ENCODE data around the gene ARHGAP6.

DNA sequence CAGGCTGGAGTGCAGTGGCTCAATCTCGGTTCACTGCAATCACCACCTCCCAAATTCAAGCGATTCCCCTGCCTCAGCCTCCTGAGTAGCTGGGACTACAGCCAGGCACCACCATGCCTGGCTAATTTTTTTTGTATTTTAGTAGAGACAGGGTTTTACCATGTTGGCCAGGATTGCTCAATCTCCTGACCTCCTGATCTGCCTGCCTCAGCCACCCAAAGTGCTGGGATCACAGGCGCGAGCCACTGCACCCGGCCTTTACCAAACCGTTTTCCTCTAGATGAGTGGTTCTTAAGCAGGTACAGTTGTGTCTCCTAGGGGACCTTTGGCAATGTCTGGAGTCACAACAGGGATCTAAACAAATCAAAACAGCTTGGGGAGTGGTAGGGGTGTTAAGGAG is 360.9 kb downstream of the ARHGAP6 start:
- TF ChIP-seq, protein P1, sequence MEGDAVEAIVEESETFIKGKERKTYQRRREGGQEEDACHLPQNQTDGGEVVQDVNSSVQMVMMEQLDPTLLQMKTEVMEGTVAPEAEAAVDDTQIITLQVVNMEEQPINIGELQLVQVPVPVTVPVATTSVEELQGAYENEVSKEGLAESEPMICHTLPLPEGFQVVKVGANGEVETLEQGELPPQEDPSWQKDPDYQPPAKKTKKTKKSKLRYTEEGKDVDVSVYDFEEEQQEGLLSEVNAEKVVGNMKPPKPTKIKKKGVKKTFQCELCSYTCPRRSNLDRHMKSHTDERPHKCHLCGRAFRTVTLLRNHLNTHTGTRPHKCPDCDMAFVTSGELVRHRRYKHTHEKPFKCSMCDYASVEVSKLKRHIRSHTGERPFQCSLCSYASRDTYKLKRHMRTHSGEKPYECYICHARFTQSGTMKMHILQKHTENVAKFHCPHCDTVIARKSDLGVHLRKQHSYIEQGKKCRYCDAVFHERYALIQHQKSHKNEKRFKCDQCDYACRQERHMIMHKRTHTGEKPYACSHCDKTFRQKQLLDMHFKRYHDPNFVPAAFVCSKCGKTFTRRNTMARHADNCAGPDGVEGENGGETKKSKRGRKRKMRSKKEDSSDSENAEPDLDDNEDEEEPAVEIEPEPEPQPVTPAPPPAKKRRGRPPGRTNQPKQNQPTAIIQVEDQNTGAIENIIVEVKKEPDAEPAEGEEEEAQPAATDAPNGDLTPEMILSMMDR (IDR thresholded peaks at IDR 0.05): no peak
- TF ChIP-seq EZH2 (IDR thresholded peaks at IDR 0.05) (no peak), EZH2phosphoT487 (IDR thresholded peaks at IDR 0.05) (no peak)

Measured in neural progenitor cell (in vitro differentiated cells).